IMR-90 (cell line): ENCODE measurements around the gene ARHGAP15.

Experiments used
- CEBPB ChIP-seq: IDR thresholded peaks from 2 replicates; pipeline ENCODE4 v1.6.1; 2012; ENCODE audit warnings: low read depth, low read length, improper control_type of control experiment
- CTCF ChIP-seq: conservative IDR thresholded peaks from 2 replicates; pipeline ENCODE4 v1.5.1; 2012; ENCODE audit warnings: mild to moderate bottlenecking, low read depth, low read length, improper control_type of control experiment
- ELK1 ChIP-seq: fragments of 150-350 bp; IDR thresholded peaks from 2 replicates; pipeline ENCODE4 v1.6.1; 2016; ENCODE audit warnings: low read depth, mild to moderate bottlenecking, low read length, moderate library complexity, borderline replicate concordance
- MAFK ChIP-seq: IDR thresholded peaks from 2 replicates; pipeline ENCODE4 v1.6.1; 2012; ENCODE audit warnings: low read depth, low read length, improper control_type of control experiment
- MAZ ChIP-seq: IDR thresholded peaks from 2 replicates; pipeline ENCODE4 v1.6.1; 2012; ENCODE audit warnings: low read depth, mild to moderate bottlenecking, low read length, improper control_type of control experiment, moderate library complexity, borderline replicate concordance
- POLR2A ChIP-seq: IDR thresholded peaks from 2 replicates; pipeline ENCODE4 v1.6.1; 2012; ENCODE audit warnings: mild to moderate bottlenecking, low read depth, low read length
- RAD21 ChIP-seq: IDR thresholded peaks from 2 replicates; pipeline ENCODE4 v1.6.1; 2012; ENCODE audit warnings: low read length, improper control_type of control experiment
- RFX5 ChIP-seq: IDR thresholded peaks from 2 replicates; pipeline ENCODE4 v1.8.0; 2012; ENCODE audit warnings: low read depth, mild to moderate bottlenecking, low read length, moderate library complexity
- SMC3 ChIP-seq: fragments of 150-350 bp; IDR thresholded peaks from 2 replicates; pipeline ENCODE4 v1.6.1; 2016; ENCODE audit warnings: low read depth, mild to moderate bottlenecking, antibody characterized with exemption, low read length, moderate library complexity
- USF2 ChIP-seq: fragments of 150-350 bp; IDR thresholded peaks from 2 replicates; pipeline ENCODE4 v1.6.1; 2017; ENCODE audit warnings: mild to moderate bottlenecking, antibody characterized with exemption, low read length, low read depth

- TF ChIP-seq CTCF, result no peak
- no peak for TF ChIP-seq POLR2A
- no peak for TF ChIP-seq MAFK
- no peak for TF ChIP-seq SMC3
- no peak for TF ChIP-seq RAD21
- TF ChIP-seq USF2, result no peak
- no peak for TF ChIP-seq MAZ
- no peak for TF ChIP-seq RFX5
- no peak for TF ChIP-seq CEBPB
- TF ChIP-seq ELK1, result no peak
Measured at GRCh38 chr2:143158098-143158497, 28.9 kb downstream of the ARHGAP15 start.
